ENCODE results near the gene CYTH3. TPM values are rescaled to one million over a fixed set of nuclear protein-coding genes. Genes with fewer than 3 reads are reported as not detected.
"Not testable (repeated sequence)": the region's sequence is repeated elsewhere in the genome, so short reads cannot be mapped to it uniquely, and the experiment has no call there.

The CYTH3 gene
- total RNA-seq, 1 donor from 2014 or later, result 25.5 TPM

DNA sequence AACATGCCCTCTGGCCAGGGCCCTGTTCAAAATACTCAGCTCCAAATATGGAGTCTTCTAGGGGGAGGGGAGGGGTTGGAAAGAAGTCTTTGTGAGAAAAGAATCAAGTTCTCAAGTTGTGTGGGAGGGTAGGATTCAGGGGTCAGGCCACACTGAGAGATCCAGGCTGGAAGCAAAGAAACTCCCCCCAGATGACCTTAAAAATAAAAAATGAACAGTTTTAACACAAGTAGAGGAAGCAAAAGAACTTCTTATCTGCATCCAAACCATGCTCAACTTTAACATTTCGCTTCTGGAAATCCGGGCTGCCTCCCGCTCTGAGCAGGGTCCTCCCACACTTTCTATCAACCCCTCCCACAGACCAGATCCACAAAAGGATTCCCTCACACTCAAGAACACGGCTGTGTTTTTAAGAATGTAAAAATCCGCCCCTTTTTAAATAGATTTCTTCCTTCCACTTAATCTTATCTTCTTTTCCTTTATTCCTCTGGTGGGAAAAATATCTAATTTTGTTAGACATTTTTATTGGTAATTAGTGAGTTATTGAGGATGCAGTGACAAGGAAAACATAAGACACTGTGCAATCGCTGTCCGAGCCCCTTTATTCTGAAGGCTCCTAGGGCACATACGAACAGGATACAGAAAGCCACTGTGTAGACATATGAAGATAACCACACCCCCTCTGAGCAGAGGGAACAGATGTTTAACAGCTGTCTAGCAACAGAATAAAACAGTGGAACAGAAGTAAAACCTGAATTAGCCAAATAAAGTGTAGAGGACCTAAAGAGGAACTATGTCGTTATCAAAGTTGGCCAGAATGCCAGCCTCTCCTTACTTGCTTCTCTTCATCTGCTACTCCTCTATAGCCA, 43.8 kb downstream of the CYTH3 start:
- H3K27me3 ChIP-seq (ENCODE audit: low read depth), result no peaks in the 10 kb centered on the region
- no peak for DNase-seq
- peak overlapping the region; percentile 82 for H3K27ac ChIP-seq (replicated peaks)
- H3K36me3 ChIP-seq, result no peaks in the 10 kb centered on the region
- TF ChIP-seq, protein P1, sequence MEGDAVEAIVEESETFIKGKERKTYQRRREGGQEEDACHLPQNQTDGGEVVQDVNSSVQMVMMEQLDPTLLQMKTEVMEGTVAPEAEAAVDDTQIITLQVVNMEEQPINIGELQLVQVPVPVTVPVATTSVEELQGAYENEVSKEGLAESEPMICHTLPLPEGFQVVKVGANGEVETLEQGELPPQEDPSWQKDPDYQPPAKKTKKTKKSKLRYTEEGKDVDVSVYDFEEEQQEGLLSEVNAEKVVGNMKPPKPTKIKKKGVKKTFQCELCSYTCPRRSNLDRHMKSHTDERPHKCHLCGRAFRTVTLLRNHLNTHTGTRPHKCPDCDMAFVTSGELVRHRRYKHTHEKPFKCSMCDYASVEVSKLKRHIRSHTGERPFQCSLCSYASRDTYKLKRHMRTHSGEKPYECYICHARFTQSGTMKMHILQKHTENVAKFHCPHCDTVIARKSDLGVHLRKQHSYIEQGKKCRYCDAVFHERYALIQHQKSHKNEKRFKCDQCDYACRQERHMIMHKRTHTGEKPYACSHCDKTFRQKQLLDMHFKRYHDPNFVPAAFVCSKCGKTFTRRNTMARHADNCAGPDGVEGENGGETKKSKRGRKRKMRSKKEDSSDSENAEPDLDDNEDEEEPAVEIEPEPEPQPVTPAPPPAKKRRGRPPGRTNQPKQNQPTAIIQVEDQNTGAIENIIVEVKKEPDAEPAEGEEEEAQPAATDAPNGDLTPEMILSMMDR (IDR thresholded peaks at IDR 0.05; ENCODE audit: borderline replicate concordance), result no peak
- H3K4me1 ChIP-seq, result peaks cover 100% of the 10 kb centered on the region
- H3K9me3 ChIP-seq (replicated peaks), result no peaks in the 10 kb centered on the region
- intact Hi-C loops (cut with micrococcal nuclease), result no loop called here
- H3K4me3 ChIP-seq, result peak overlapping the region; percentile 38

DNA sequence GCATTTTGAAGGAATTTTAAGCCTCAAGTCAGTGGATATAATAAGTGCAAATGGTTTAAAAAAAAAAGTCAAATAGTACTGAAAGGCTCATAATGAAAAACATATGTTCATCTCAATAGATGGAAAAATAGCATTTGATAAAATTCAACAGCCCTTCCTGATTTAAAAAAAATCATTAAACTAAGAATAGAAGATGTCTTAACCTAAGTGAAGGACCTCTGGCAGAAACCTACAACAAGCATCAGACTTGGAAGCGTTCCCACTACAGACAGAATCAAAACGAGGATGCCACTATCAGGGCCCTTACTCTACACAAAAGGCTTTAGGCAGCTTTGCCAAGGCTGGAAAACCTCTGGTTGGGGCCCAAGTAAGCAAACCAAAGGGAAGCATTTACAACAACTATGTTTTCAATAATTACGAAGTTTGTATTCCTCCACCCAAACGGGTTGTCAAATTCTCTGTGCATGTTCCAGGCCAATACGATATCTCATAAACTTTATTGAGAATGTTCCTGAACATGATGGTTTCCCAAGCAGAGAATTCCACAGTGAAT, 45.1 kb downstream of the CYTH3 start:
- Histone ChIP-seq H3K36me3 (no peaks in the 10 kb centered on the region), H3K4me3 (no peak overlapping the region), H3K4me1 (peaks cover 99% of the 10 kb centered on the region), H3K9me3 (replicated peaks) (no peaks in the 10 kb centered on the region), H3K27me3 (ENCODE audit: low read depth) (no peaks in the 10 kb centered on the region), H3K27ac (replicated peaks) (peak overlapping the region; percentile 82)
- TF ChIP-seq, protein P1 (IDR thresholded peaks at IDR 0.05; ENCODE audit: borderline replicate concordance), result no peak
- no peak for DNase-seq
- intact Hi-C loops (cut with micrococcal nuclease), result no loop called here

DNA sequence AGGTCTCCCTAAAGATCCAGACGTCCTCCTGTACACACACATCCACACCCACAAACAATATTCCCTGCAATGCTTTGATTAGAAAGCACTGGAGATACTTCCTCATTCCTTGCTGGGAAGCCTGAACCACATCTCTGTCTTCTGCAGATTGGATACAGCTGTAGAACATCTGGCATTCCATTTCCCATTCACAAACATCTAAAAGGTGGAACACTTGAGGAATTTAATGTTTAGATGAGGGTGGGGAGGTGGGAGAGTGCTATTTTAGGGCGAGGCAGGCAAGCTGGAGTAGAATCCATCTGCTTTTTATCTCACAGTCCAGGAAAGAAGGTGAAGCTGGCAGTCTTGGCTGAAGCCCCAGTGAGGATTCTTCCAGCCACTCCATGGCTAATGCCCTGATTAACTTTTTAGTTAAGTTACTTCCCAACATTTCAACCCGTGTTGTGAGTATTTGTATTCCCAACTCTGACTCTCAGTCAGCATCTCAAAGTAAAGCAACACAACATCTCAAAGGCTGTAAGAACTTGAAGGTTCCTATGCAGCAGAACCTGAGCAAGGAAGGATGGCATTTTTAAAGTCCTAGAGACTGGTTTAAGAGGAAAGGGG, 46.1 kb downstream of the CYTH3 start:
- no peak for DNase-seq

DNA sequence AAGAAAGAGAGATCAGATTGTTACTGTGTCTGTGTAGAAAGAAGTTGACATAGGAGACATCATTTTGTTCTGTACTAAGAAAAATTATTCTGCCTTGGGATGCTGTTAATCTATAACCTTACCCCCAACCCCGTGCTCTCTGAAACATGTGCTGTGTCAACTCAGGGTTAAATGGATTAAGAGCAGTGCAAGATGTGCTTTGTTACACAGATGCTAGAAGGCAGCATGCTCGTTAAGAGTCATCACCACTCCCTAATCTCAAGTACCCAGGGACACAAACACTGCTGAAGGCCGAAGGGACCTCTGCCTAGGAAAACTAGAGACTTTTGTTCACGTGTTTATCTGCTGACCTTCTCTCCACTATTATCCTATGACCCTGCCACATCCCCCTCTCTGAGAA, 49.0 kb downstream of the CYTH3 start:
- H3K27me3 ChIP-seq (ENCODE audit: low read depth); intact Hi-C loops (cut with micrococcal nuclease); H3K4me3 ChIP-seq; DNase-seq; H3K9me3 ChIP-seq (replicated peaks); H3K36me3 ChIP-seq: not testable (repeated sequence)
- peaks cover 99% of the 10 kb centered on the region for H3K4me1 ChIP-seq
- peak overlapping the region; percentile 82 for H3K27ac ChIP-seq (replicated peaks)

More for the DNA sequence above, 46.1 kb downstream of the CYTH3 start:
- TF ChIP-seq, protein P1 (IDR thresholded peaks at IDR 0.05; ENCODE audit: borderline replicate concordance), result no peak
- H3K4me3 ChIP-seq, result no peak overlapping the region
- intact Hi-C loops (cut with micrococcal nuclease), result no loop called here
- H3K27ac ChIP-seq (replicated peaks), result peak overlapping the region; percentile 82
- peaks cover 99% of the 10 kb centered on the region for H3K4me1 ChIP-seq
- no peaks in the 10 kb centered on the region for H3K36me3 ChIP-seq
- H3K27me3 ChIP-seq (ENCODE audit: low read depth), result no peaks in the 10 kb centered on the region
- H3K9me3 ChIP-seq (replicated peaks), result no peaks in the 10 kb centered on the region

DNA sequence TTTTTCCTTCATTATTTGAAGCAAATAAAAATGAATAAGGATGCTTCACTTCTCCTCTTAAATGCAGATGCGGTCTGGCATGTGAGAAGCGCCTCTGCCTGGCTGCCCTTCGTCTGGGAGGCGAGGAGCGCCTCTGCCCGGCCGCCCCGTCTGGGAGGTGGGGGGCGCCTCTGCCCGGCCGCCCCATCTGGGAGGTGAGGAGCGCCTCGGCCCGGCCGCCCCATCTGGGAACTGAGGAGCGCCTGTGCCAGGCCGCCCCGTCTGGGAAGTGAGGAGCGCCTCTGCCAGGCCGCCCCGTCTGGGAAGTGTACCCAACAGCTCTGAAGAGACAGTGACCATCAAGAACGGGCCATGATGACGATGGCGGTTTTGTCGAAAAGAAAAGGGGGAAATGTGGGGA, 49.4 kb downstream of the CYTH3 start:
- Histone ChIP-seq H3K27ac (replicated peaks) (peak overlapping the region; percentile 82), H3K4me1 (peaks cover 99% of the 10 kb centered on the region)
- H3K4me3 ChIP-seq; H3K9me3 ChIP-seq (replicated peaks); DNase-seq; H3K27me3 ChIP-seq (ENCODE audit: low read depth); H3K36me3 ChIP-seq; intact Hi-C loops (cut with micrococcal nuclease): not testable (repeated sequence)

DNA sequence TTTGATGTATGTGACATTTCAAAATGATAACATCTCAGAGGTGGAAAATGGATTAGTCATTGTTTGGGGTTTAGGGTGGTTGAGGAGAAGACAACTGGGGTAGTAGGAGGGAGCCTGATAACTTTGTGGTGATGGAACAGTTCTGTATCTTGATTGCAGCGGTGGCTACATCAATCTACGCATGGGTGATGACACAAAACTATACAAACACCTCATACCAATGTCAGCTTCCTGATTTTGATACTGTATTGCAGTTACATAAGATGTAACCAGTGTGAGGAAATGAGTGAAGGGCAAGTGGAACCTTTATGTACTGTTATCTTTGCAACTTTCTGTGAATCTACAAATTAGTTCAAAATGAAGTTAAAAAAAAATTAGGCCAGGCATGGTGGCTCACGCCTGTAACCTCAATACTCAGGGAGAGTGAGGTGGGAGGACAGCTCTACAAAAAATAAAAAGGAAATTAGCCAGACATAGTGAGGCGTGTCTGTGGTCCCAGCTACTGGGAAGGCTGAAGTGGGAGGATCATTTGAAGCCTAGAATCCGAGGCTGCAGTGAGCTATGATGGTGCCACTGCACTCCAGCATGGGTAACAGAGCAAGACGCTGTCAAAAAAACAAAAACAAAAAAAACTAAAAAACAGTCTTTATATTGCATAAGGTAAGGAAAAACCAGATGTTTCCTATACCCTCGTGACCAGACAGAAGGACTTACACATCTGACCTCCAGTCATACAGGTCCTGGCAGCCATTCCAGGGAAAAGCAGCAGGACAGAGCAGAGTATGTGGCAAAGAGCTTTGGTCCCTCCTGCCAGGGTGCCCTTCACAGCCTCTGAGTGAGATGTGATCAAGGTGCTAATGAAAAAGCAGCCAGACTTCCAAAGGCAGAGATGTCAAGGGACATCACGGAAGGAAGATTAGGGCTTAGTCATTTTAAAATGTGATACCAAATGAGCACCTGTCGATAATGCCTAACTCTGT, 50.8 kb downstream of the CYTH3 start:
- no peak overlapping the region for H3K4me3 ChIP-seq
- intact Hi-C loops (cut with micrococcal nuclease), result no loop called here
- no peaks in the 10 kb centered on the region for H3K9me3 ChIP-seq (replicated peaks)
- H3K27ac ChIP-seq (replicated peaks), result peak overlapping the region; percentile 70
- TF ChIP-seq, protein P1 (IDR thresholded peaks at IDR 0.05; ENCODE audit: borderline replicate concordance), result no peak
- H3K4me1 ChIP-seq, result peaks cover 90% of the 10 kb centered on the region
- no peak for DNase-seq
- no peaks in the 10 kb centered on the region for H3K27me3 ChIP-seq (ENCODE audit: low read depth)
- H3K36me3 ChIP-seq, result no peaks in the 10 kb centered on the region

All from left ventricle myocardium inferior (tissue), 1 donor.